Measurements from ENCODE around the gene ZCWPW1. TPM values are rescaled to one million over a fixed set of nuclear protein-coding genes. Genes with fewer than 3 reads are reported as not detected.

ZCWPW1 gene
- total and polyA plus RNA-seq, 2 of the 13 experiments (the other 11 are each of a cell fraction or from before 2014, with no cell fraction given) = 2.4 to 2.5 TPM

GRCh38 chr7:100437150-100438100 is 8.9 kb upstream of the ZCWPW1 start:
- H3K36me3 ChIP-seq (replicated peaks in 1 of 2; ENCODE audit: control insufficient read depth in 1 of 2, insufficient read depth in 2 of 2, low read length in 2 of 2) = peaks cover 5 to 19% of the 10 kb centered on the region in 2 experiments
- H3K9ac ChIP-seq (ENCODE audit: insufficient read depth, low read depth, low read length) = no peak overlapping the region
- TF ChIP-seq BCL3 (CRISPR knock-in tag; IDR thresholded peaks at IDR 0.05) (no peak), TCF12 (IDR thresholded peaks at IDR 0.05) (no peak), TCF12 (CRISPR knock-in tag; IDR thresholded peaks at IDR 0.05) (0 out of 2 replicates have a peak, but pooled peaks have one; percentile 25)
- no peaks in the 10 kb centered on the region for H4K20me1 ChIP-seq (ENCODE audit: insufficient read depth, low read length)
- intact Hi-C loops (cut with micrococcal nuclease; ENCODE audit: unreplicated experiment) (no loop called here), in situ Hi-C loops (cut with HindIII; ENCODE audit: extremely low pct_ligation_motif_present, low pct_unique_long_range_greater_than_20kb) (no loop called here)
- 94% methylated on average over 28 of the region's 28 CpGs for WGBS (ENCODE audit: low lambda C conversion rate)
- H3K9me3 ChIP-seq (ENCODE audit: low read length) = no peaks in the 10 kb centered on the region
- FAIRE-seq (no peak), DNase-seq (ENCODE audit: low spot score) (no peak), ATAC-seq (no peak)
- no peak overlapping the region for H2AFZ ChIP-seq (ENCODE audit: low read length)
- ChIA-PET POLR2A (interaction anchor here (0.6 to 6.0 kb wide), 12 partner anchors 8 to 336 kb away, joined by 3 to 72 read pairs (median 5); partner anchors contain the start of genes AP4M1, FBXO24, LRCH4 and MCM7), CTCF (ENCODE audit: low intra/inter-chr PET ratio, low total read pairs) (no interaction called here)
- H3K79me2 ChIP-seq (ENCODE audit: insufficient read depth, low read length) = peaks cover 16% of the 10 kb centered on the region
- peaks cover 55% of the 10 kb centered on the region for H3K4me1 ChIP-seq (ENCODE audit: insufficient read depth, low read length)
- peak overlapping the region; percentile 90 for H3K27ac ChIP-seq (ENCODE audit: extremely low read length, insufficient read depth, low read length)
- H3K27me3 ChIP-seq (ENCODE audit: control insufficient read depth in 1 of 2, insufficient read depth in 2 of 2, low read length in 2 of 2) = no peaks in the 10 kb centered on the region; a peak in 1 of 5 replicates
- no peak overlapping the region for H3K4me3 ChIP-seq (replicated peaks in 1 of 3; ENCODE audit: insufficient read depth in 1 of 3, low read depth in 2 of 3, low read length in 3 of 3)
- H3K4me2 ChIP-seq (ENCODE audit: low read depth, low read length) = no peak overlapping the region
- no TSS peak for BruUV-seq (replicated peaks)

Measured in HepG2 (cell line).